K562 (cell line): ENCODE results near the gene ZNF280D. TPM values are rescaled to one million over a fixed set of nuclear protein-coding genes. Genes with fewer than 3 reads are reported as not detected.

Source experiments
- ARID1B ChIP-seq: fragments of 450-650 bp; IDR thresholded peaks from 2 replicates; pipeline ENCODE4 v1.6.1; 2016; ENCODE audit warnings: antibody characterized with exemption, mild to moderate bottlenecking, inconsistent platforms
- CEBPG ChIP-seq, 3 experiments: fragments of 200-800 bp in 1 of 3; sonication (Bioruptor generic) in 1 of 3; sonication (generic) in 1 of 3; formaldehyde crosslinking in 1 of 3; IDR thresholded peaks in 2 of 3; conservative IDR thresholded peaks in 1 of 3; 2 replicates each; pipeline versions ENCODE4 v1.6.1 to v1.8.0; 2016 to 2022; ENCODE audit warnings: missing compliant biosample characterization in 2 of 3, missing genetic modification characterization in 2 of 3, mild to moderate bottlenecking in 1 of 3, missing genetic modification reagents in 1 of 3
- ETV1 ChIP-seq: fragments of 450-650 bp; conservative IDR thresholded peaks from 2 replicates; pipeline ENCODE4 v1.6.1; 2016; ENCODE audit warnings: missing genetic modification characterization, control low read depth, low read depth, missing compliant biosample characterization
- MTA1 ChIP-seq: fragments of 450-650 bp; IDR thresholded peaks from 2 replicates; pipeline ENCODE4 v1.6.1; 2017; ENCODE audit warnings: borderline replicate concordance
- RREB1 ChIP-seq: fragments of 250-450 bp; sonication (Bioruptor Pico); IDR thresholded peaks from 2 replicates; pipeline ENCODE4 v1.4.0; 2020
- TRIM28 ChIP-seq: fragments of 450-650 bp; IDR thresholded peaks from 2 replicates; pipeline ENCODE4 v1.6.1; 2017
- U2AF1 ChIP-seq: fragments of 200-400 bp; formaldehyde crosslinking; optimal IDR thresholded peaks from 2 replicates; pipeline ENCODE3; 2017; ENCODE audit warnings: mild to moderate bottlenecking, low read depth, low read length, moderate library complexity
- ZKSCAN1 ChIP-seq: fragments of 150-350 bp; IDR thresholded peaks from 2 replicates; pipeline ENCODE4 v1.6.1; 2016; ENCODE audit warnings: low read depth, low read length
- polyA plus RNA-seq, 8 experiments: library from polyadenylated mRNA; depleted of rRNA in 4 of 8; stranded (reverse) in 5 of 8; unstranded in 3 of 8; fragments of >200 nt; fragmentation: Nextera tagmentation in 2 of 8; fragmentation: Illumina TruSeq in 1 of 8; extraction: Ambion mirVana in 2 of 8; extraction: Trizol in 1 of 8; gene quantifications; 2 replicates each; pipeline versions ENCODE4 v1.2.1 to v1.2.3, GENCODE V29; 2011 to 2014; ENCODE audit warnings: inconsistent platforms in 1 of 8, missing spikeins in 1 of 8
- total RNA-seq, 7 experiments: library from RNA; depleted of rRNA in 6 of 7; stranded (reverse); fragments of >200 nt in 6 of 7; fragmentation: Illumina TruSeq in 2 of 7; extraction: Trizol in 2 of 7; gene quantifications; 2 replicates each; pipeline versions ENCODE4 v1.2.1 to v1.2.3, GENCODE V29; 2011 to 2021; ENCODE audit warnings: low replicate concordance in 1 of 7
- TF ChIP-seq, protein P1 (sequence below), 2 experiments: IDR thresholded peaks in 1 of 2; conservative IDR thresholded peaks in 1 of 2; 2 replicates each; pipeline ENCODE4 v1.6.1; 2016; ENCODE audit warnings: low read depth in 2 of 2, mild to moderate bottlenecking in 1 of 2, missing compliant biosample characterization in 1 of 2, missing genetic modification characterization in 1 of 2, moderate library complexity in 1 of 2
- TF ChIP-seq, protein P2 (sequence below): fragments of 450-650 bp; IDR thresholded peaks from 2 replicates; pipeline ENCODE4 v1.6.1; 2016; ENCODE audit warnings: mild to moderate bottlenecking
- TF ChIP-seq, protein P3 (sequence below): sonication (generic); formaldehyde crosslinking; IDR thresholded peaks from 2 replicates; pipeline ENCODE4 v1.8.0; 2022; ENCODE audit warnings: missing genetic modification reagents, mild to moderate bottlenecking, borderline replicate concordance

ZNF280D gene
- total and polyA plus RNA-seq, 9 of the 15 experiments (the other 6 are each of a cell fraction or from before 2014, with no cell fraction given) = 8.3 to 21.8 (median 18.4) TPM

- TF ChIP-seq, protein P1, sequence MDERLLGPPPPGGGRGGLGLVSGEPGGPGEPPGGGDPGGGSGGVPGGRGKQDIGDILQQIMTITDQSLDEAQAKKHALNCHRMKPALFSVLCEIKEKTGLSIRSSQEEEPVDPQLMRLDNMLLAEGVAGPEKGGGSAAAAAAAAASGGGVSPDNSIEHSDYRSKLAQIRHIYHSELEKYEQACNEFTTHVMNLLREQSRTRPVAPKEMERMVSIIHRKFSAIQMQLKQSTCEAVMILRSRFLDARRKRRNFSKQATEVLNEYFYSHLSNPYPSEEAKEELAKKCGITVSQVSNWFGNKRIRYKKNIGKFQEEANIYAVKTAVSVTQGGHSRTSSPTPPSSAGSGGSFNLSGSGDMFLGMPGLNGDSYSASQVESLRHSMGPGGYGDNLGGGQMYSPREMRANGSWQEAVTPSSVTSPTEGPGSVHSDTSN (CRISPR knock-in tag; IDR thresholded peaks at IDR 0.05; ENCODE audit: low read depth) = no peak
- TF ChIP-seq, protein P1 (tag; conservative IDR thresholded peaks at IDR 0.05; ENCODE audit: low read depth) = peak; percentile 91
- no peak for TF ChIP-seq CEBPG (CRISPR knock-in tag; IDR thresholded peaks at IDR 0.05)
- peak in 1 of 2 experiments; percentile 2; a peak in 1 of 4 replicates for TF ChIP-seq CEBPG (tag; conservative IDR thresholded peaks at IDR 0.05 in 1 of 2, IDR thresholded peaks at IDR 0.05 in 1 of 2)
- no peak for TF ChIP-seq U2AF1
- TF ChIP-seq TRIM28 = no peak
- TF ChIP-seq, protein P2, sequence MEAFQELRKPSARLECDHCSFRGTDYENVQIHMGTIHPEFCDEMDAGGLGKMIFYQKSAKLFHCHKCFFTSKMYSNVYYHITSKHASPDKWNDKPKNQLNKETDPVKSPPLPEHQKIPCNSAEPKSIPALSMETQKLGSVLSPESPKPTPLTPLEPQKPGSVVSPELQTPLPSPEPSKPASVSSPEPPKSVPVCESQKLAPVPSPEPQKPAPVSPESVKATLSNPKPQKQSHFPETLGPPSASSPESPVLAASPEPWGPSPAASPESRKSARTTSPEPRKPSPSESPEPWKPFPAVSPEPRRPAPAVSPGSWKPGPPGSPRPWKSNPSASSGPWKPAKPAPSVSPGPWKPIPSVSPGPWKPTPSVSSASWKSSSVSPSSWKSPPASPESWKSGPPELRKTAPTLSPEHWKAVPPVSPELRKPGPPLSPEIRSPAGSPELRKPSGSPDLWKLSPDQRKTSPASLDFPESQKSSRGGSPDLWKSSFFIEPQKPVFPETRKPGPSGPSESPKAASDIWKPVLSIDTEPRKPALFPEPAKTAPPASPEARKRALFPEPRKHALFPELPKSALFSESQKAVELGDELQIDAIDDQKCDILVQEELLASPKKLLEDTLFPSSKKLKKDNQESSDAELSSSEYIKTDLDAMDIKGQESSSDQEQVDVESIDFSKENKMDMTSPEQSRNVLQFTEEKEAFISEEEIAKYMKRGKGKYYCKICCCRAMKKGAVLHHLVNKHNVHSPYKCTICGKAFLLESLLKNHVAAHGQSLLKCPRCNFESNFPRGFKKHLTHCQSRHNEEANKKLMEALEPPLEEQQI = 0 out of 2 replicates have a peak, but pooled peaks have one; percentile 32
- TF ChIP-seq, protein P3, sequence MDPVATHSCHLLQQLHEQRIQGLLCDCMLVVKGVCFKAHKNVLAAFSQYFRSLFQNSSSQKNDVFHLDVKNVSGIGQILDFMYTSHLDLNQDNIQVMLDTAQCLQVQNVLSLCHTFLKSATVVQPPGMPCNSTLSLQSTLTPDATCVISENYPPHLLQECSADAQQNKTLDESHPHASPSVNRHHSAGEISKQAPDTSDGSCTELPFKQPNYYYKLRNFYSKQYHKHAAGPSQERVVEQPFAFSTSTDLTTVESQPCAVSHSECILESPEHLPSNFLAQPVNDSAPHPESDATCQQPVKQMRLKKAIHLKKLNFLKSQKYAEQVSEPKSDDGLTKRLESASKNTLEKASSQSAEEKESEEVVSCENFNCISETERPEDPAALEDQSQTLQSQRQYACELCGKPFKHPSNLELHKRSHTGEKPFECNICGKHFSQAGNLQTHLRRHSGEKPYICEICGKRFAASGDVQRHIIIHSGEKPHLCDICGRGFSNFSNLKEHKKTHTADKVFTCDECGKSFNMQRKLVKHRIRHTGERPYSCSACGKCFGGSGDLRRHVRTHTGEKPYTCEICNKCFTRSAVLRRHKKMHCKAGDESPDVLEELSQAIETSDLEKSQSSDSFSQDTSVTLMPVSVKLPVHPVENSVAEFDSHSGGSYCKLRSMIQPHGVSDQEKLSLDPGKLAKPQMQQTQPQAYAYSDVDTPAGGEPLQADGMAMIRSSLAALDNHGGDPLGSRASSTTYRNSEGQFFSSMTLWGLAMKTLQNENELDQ (CRISPR knock-in tag) = no peak
- TF ChIP-seq MTA1 = peak; percentile 75
- no peak for TF ChIP-seq RREB1 (CRISPR knock-in tag)
- no peak for TF ChIP-seq ZKSCAN1
- TF ChIP-seq ETV1 (tag) = peak; percentile 81
- peak; percentile 92 for TF ChIP-seq ARID1B
Observed at GRCh38 chr15:56736881-56737707, 3.8 kb upstream of the ZNF280D start (continued).
